Activated naive CD4-positive, alpha-beta T cell treated with anti-CD3 and anti-CD28 coated beads for 36 hours (primary cell): Measurements from ENCODE around the gene CNOT4. TPM values are rescaled to one million over a fixed set of nuclear protein-coding genes. Genes with fewer than 3 reads are reported as not detected.

Source experiments
- CTCF ChIA-PET: fragments of 350-600 bp; sonication (Branson Sonifier 250); formaldehyde crosslinking; loops from one replicate; lab custom pipeline; 2021; ENCODE audit warnings: antibody characterized with exemption; lab: Charles Lee
- DNase-seq: peaks from one replicate; pipeline ENCODE4 v3.0.0-alpha.2; 2020
- H3K27ac Mint-ChIP-seq: one replicate; pipeline ENCODE4 v1.8.0; 2021; ENCODE audit warnings: mild to moderate bottlenecking, mixed read lengths
- H3K27me3 Mint-ChIP-seq: one replicate; pipeline ENCODE4 v1.8.0; 2021; ENCODE audit warnings: low read depth, mixed read lengths
- H3K36me3 Mint-ChIP-seq: one replicate; pipeline ENCODE4 v1.8.0; 2021; ENCODE audit warnings: low read depth, mixed read lengths
- H3K4me1 Mint-ChIP-seq: one replicate; pipeline ENCODE4 v1.8.0; 2021; ENCODE audit warnings: low read depth, mixed read lengths
- H3K4me3 Mint-ChIP-seq: one replicate; pipeline ENCODE4 v1.8.0; 2021; ENCODE audit warnings: mild to moderate bottlenecking, moderate library complexity, mixed read lengths
- H3K9me3 Mint-ChIP-seq: one replicate; pipeline ENCODE4 v1.8.0; 2021; ENCODE audit warnings: mixed read lengths
- intact Hi-C: fragments of 100-400 bp; cut with micrococcal nuclease; formaldehyde crosslinking; loops from one replicate; pipeline ENCODE4 v1.15.1; 2023
- total RNA-seq, 2 experiments: library from RNA; stranded (reverse); gene quantifications; one replicate each; pipeline ENCODE4 v1.2.3, GENCODE V29; 2021

The CNOT4 gene
- total RNA-seq, 2 experiments from 2014 or later: 16.6 to 20.3 TPM

- peaks cover 13% of the 10 kb centered on the region for H3K36me3 Mint-ChIP-seq
- CTCF ChIA-PET: interaction anchor here (0.7 kb wide), 1 partner anchor 127 kb away, joined by 3 read pairs; no protein-coding TSS in a partner anchor
- DNase-seq: no peak
- intact Hi-C loops: loop anchor here (5.0 kb wide), 1 partner anchor 129 kb away; no protein-coding TSS in a partner anchor
- H3K27ac Mint-ChIP-seq: no peak overlapping the region
- H3K9me3 Mint-ChIP-seq: no peaks in the 10 kb centered on the region
- no peak overlapping the region for H3K4me3 Mint-ChIP-seq
- peaks cover 9% of the 10 kb centered on the region for H3K4me1 Mint-ChIP-seq
- no peaks in the 10 kb centered on the region for H3K27me3 Mint-ChIP-seq
Observed at GRCh38 chr7:135411098-135411497, 98.8 kb downstream of the CNOT4 start.

GRCh38 chr7:135410543-135410942 is 99.4 kb downstream of the CNOT4 start:
- Mint-ChIP-seq H3K27ac (no peak overlapping the region), H3K36me3 (peaks cover 13% of the 10 kb centered on the region), H3K4me1 (peaks cover 9% of the 10 kb centered on the region), H3K4me3 (no peak overlapping the region), H3K9me3 (no peaks in the 10 kb centered on the region), H3K27me3 (no peaks in the 10 kb centered on the region)
- intact Hi-C loops: loop anchor here (5.0 kb wide), 1 partner anchor 128 kb away; no protein-coding TSS in a partner anchor
- CTCF ChIA-PET: no interaction called here
- DNase-seq: no peak

GRCh38 chr7:135409845-135410542 is 99.9 kb downstream of the CNOT4 start:
- intact Hi-C loops: loop anchor here (5.0 kb wide), 1 partner anchor 128 kb away; no protein-coding TSS in a partner anchor
- CTCF ChIA-PET: interaction anchor here (0.5 kb wide), 1 partner anchor 164 kb away, joined by 3 read pairs; no protein-coding TSS in a partner anchor
- no peaks in the 10 kb centered on the region for H3K9me3 Mint-ChIP-seq
- peaks cover 12% of the 10 kb centered on the region for H3K36me3 Mint-ChIP-seq
- no peak overlapping the region for H3K4me3 Mint-ChIP-seq
- H3K27me3 Mint-ChIP-seq: no peaks in the 10 kb centered on the region
- H3K4me1 Mint-ChIP-seq: peaks cover 9% of the 10 kb centered on the region
- H3K27ac Mint-ChIP-seq: no peak overlapping the region
- no peak for DNase-seq

GRCh38 chr7:135407884-135408283 is 102.0 kb downstream of the CNOT4 start:
- no peaks in the 10 kb centered on the region for H3K27me3 Mint-ChIP-seq
- no peak overlapping the region for H3K27ac Mint-ChIP-seq
- DNase-seq: no peak
- H3K4me1 Mint-ChIP-seq: peaks cover 7% of the 10 kb centered on the region
- intact Hi-C loops: no loop called here
- no peaks in the 10 kb centered on the region for H3K9me3 Mint-ChIP-seq
- H3K4me3 Mint-ChIP-seq: no peak overlapping the region
- CTCF ChIA-PET: no interaction called here
- peaks cover 10% of the 10 kb centered on the region for H3K36me3 Mint-ChIP-seq

GRCh38 chr7:135406918-135407317 is 103.0 kb downstream of the CNOT4 start:
- H3K4me1 Mint-ChIP-seq: peaks cover 7% of the 10 kb centered on the region
- intact Hi-C loops: no loop called here
- H3K27me3 Mint-ChIP-seq: no peaks in the 10 kb centered on the region
- no peaks in the 10 kb centered on the region for H3K9me3 Mint-ChIP-seq
- CTCF ChIA-PET: no interaction called here
- H3K36me3 Mint-ChIP-seq: peaks cover 10% of the 10 kb centered on the region
- DNase-seq: no peak
- H3K27ac Mint-ChIP-seq: no peak overlapping the region
- no peak overlapping the region for H3K4me3 Mint-ChIP-seq

GRCh38 chr7:135405969-135406368 is 103.9 kb downstream of the CNOT4 start:
- CTCF ChIA-PET: interaction anchor here (0.6 kb wide), 1 partner anchor 175 kb away, joined by 3 read pairs; no protein-coding TSS in a partner anchor
- Mint-ChIP-seq H3K36me3 (peaks cover 10% of the 10 kb centered on the region), H3K4me1 (peaks cover 7% of the 10 kb centered on the region), H3K27ac (no peak overlapping the region), H3K27me3 (no peaks in the 10 kb centered on the region), H3K9me3 (no peaks in the 10 kb centered on the region), H3K4me3 (no peak overlapping the region)
- no peak for DNase-seq
- intact Hi-C loops: no loop called here

GRCh38 chr7:135403302-135403701 is 106.6 kb downstream of the CNOT4 start:
- no peak for DNase-seq
- H3K36me3 Mint-ChIP-seq: peaks cover 7% of the 10 kb centered on the region
- H3K27me3 Mint-ChIP-seq: no peaks in the 10 kb centered on the region
- H3K4me1 Mint-ChIP-seq: no peaks in the 10 kb centered on the region
- CTCF ChIA-PET: interaction anchor here (0.6 kb wide), 1 partner anchor 154 kb away, joined by 3 read pairs; no protein-coding TSS in a partner anchor
- H3K4me3 Mint-ChIP-seq: no peak overlapping the region
- H3K27ac Mint-ChIP-seq: no peak overlapping the region
- intact Hi-C loops: no loop called here
- no peaks in the 10 kb centered on the region for H3K9me3 Mint-ChIP-seq

GRCh38 chr7:135397689-135398088 is 112.2 kb downstream of the CNOT4 start:
- no peak for DNase-seq
- no peaks in the 10 kb centered on the region for H3K9me3 Mint-ChIP-seq
- CTCF ChIA-PET: no interaction called here
- no peak overlapping the region for H3K27ac Mint-ChIP-seq
- no peaks in the 10 kb centered on the region for H3K27me3 Mint-ChIP-seq
- no peaks in the 10 kb centered on the region for H3K4me1 Mint-ChIP-seq
- intact Hi-C loops: no loop called here
- no peak overlapping the region for H3K4me3 Mint-ChIP-seq
- peaks cover 17% of the 10 kb centered on the region for H3K36me3 Mint-ChIP-seq

GRCh38 chr7:135392701-135393100 is 117.2 kb downstream of the CNOT4 start:
- Mint-ChIP-seq H3K27me3 (no peaks in the 10 kb centered on the region), H3K36me3 (peaks cover 16% of the 10 kb centered on the region), H3K27ac (no peak overlapping the region), H3K4me3 (no peak overlapping the region), H3K9me3 (no peaks in the 10 kb centered on the region), H3K4me1 (no peaks in the 10 kb centered on the region)
- no peak for DNase-seq
- CTCF ChIA-PET: interaction anchor here (0.9 kb wide), 1 partner anchor 111 kb away, joined by 4 read pairs; no protein-coding TSS in a partner anchor
- intact Hi-C loops: no loop called here

- Mint-ChIP-seq H3K27ac (no peak overlapping the region), H3K36me3 (peaks cover 13% of the 10 kb centered on the region), H3K4me1 (no peaks in the 10 kb centered on the region), H3K27me3 (no peaks in the 10 kb centered on the region), H3K9me3 (no peaks in the 10 kb centered on the region), H3K4me3 (no peak overlapping the region)
- no peak for DNase-seq
- CTCF ChIA-PET: no interaction called here
- intact Hi-C loops: no loop called here
Observed at GRCh38 chr7:135391514-135391913, 118.4 kb downstream of the CNOT4 start.

GRCh38 chr7:135390829-135391228 is 119.1 kb downstream of the CNOT4 start:
- no peak for DNase-seq
- H3K36me3 Mint-ChIP-seq: peaks cover 11% of the 10 kb centered on the region
- H3K27ac Mint-ChIP-seq: no peak overlapping the region
- no peak overlapping the region for H3K4me3 Mint-ChIP-seq
- no peaks in the 10 kb centered on the region for H3K9me3 Mint-ChIP-seq
- H3K4me1 Mint-ChIP-seq: no peaks in the 10 kb centered on the region
- no peaks in the 10 kb centered on the region for H3K27me3 Mint-ChIP-seq
- intact Hi-C loops: no loop called here
- CTCF ChIA-PET: interaction anchor here (0.9 kb wide), 1 partner anchor 116 kb away, joined by 4 read pairs; no protein-coding TSS in a partner anchor

GRCh38 chr7:135389971-135390370 is 119.9 kb downstream of the CNOT4 start:
- H3K4me3 Mint-ChIP-seq: no peak overlapping the region
- no peaks in the 10 kb centered on the region for H3K27me3 Mint-ChIP-seq
- H3K27ac Mint-ChIP-seq: no peak overlapping the region
- no peaks in the 10 kb centered on the region for H3K9me3 Mint-ChIP-seq
- CTCF ChIA-PET: interaction anchor here (0.9 kb wide), 1 partner anchor 116 kb away, joined by 4 read pairs; no protein-coding TSS in a partner anchor
- no peaks in the 10 kb centered on the region for H3K4me1 Mint-ChIP-seq
- H3K36me3 Mint-ChIP-seq: peaks cover 7% of the 10 kb centered on the region
- DNase-seq: no peak
- intact Hi-C loops: no loop called here

GRCh38 chr7:135388616-135389015 is 121.3 kb downstream of the CNOT4 start:
- Mint-ChIP-seq H3K9me3 (no peaks in the 10 kb centered on the region), H3K4me1 (no peaks in the 10 kb centered on the region), H3K36me3 (peaks cover 2% of the 10 kb centered on the region), H3K27me3 (no peaks in the 10 kb centered on the region), H3K27ac (no peak overlapping the region), H3K4me3 (no peak overlapping the region)
- intact Hi-C loops: no loop called here
- CTCF ChIA-PET: interaction anchor here (0.6 kb wide), 1 partner anchor 51 kb away, joined by 5 read pairs; no protein-coding TSS in a partner anchor
- DNase-seq: no peak
